HepG2 (cell line): ENCODE measurements around the gene DACT2. TPM values are rescaled to one million over a fixed set of nuclear protein-coding genes. Genes with fewer than 3 reads are reported as not detected.
A peak's percentile ranks its signal among the peaks of the same experiment; 100 is the strongest.

ENCODE experiments used
- FOXJ3 ChIP-seq: sonication (generic); formaldehyde crosslinking; IDR thresholded peaks from 2 replicates; pipeline ENCODE4 v1.4.0; 2020; ENCODE audit warnings: missing genetic modification reagents, mild to moderate bottlenecking, borderline replicate concordance
- FOXK2 ChIP-seq: fragments of 450-650 bp; IDR thresholded peaks from 2 replicates; pipeline ENCODE4 v1.6.1; 2016
- KAT7 ChIP-seq: IDR thresholded peaks from 2 replicates; pipeline ENCODE4 v1.6.1; 2018; ENCODE audit warnings: borderline replicate concordance, missing compliant biosample characterization
- KLF6 ChIP-seq: IDR thresholded peaks from 2 replicates; pipeline ENCODE4 v1.8.0; 2016; ENCODE audit warnings: missing biosample characterization, missing genetic modification reagents
- KLF9 ChIP-seq: IDR thresholded peaks from 2 replicates; pipeline ENCODE4 v1.6.1; 2016; ENCODE audit warnings: low read depth
- MYNN ChIP-seq: sonication (generic); formaldehyde crosslinking; IDR thresholded peaks from 2 replicates; pipeline ENCODE4 v1.4.0; 2020; ENCODE audit warnings: mild to moderate bottlenecking, low read depth, missing genetic modification reagents
- MYPOP ChIP-seq: sonication (generic); formaldehyde crosslinking; IDR thresholded peaks from 2 replicates; pipeline ENCODE4 v1.8.1; 2023; ENCODE audit warnings: mild to moderate bottlenecking, moderate library complexity, missing genetic modification reagents
- RBAK ChIP-seq: sonication (generic); formaldehyde crosslinking; IDR thresholded peaks from 2 replicates; pipeline ENCODE4 v1.5.1; 2020; ENCODE audit warnings: mild to moderate bottlenecking, missing genetic modification reagents
- RELA ChIP-seq: sonication (generic); formaldehyde crosslinking; IDR thresholded peaks from 2 replicates; pipeline ENCODE4 v1.4.0; 2020; ENCODE audit warnings: missing genetic modification reagents
- RFX3 ChIP-seq: IDR thresholded peaks from 2 replicates; pipeline ENCODE4 v1.6.1; 2016; ENCODE audit warnings: missing biosample characterization, missing genetic modification reagents
- SMYD3 ChIP-seq: sonication (generic); formaldehyde crosslinking; IDR thresholded peaks from 2 replicates; pipeline ENCODE4 v1.8.1; 2023; ENCODE audit warnings: mild to moderate bottlenecking, missing genetic modification reagents
- TRIM24 ChIP-seq: sonication (generic); formaldehyde crosslinking; IDR thresholded peaks from 2 replicates; pipeline ENCODE4 v1.8.0; 2022; ENCODE audit warnings: mild to moderate bottlenecking, missing genetic modification reagents
- ZBTB1 ChIP-seq: sonication (generic); formaldehyde crosslinking; IDR thresholded peaks from 2 replicates; pipeline ENCODE4 v1.4.0; 2020; ENCODE audit warnings: missing genetic modification reagents, borderline replicate concordance
- ZC3H4 ChIP-seq: sonication (generic); formaldehyde crosslinking; IDR thresholded peaks from 2 replicates; pipeline ENCODE4 v1.4.0; 2020; ENCODE audit warnings: missing genetic modification reagents, borderline replicate concordance
- ZMAT3 ChIP-seq: sonication (generic); formaldehyde crosslinking; conservative IDR thresholded peaks from 2 replicates; pipeline ENCODE4 v1.7.0; 2021; ENCODE audit warnings: missing genetic modification reagents
- ZNF124 ChIP-seq: sonication (generic); formaldehyde crosslinking; IDR thresholded peaks from 2 replicates; pipeline ENCODE4 v1.4.0; 2020; ENCODE audit warnings: missing genetic modification reagents
- ZNF24 ChIP-seq: fragments of 450-650 bp; IDR thresholded peaks from 2 replicates; pipeline ENCODE4 v1.6.1; 2017; ENCODE audit warnings: antibody characterized with exemption, mild to moderate bottlenecking
- ZNF274 ChIP-seq: sonication (generic); formaldehyde crosslinking; IDR thresholded peaks from 2 replicates; pipeline ENCODE4 v1.5.1; 2020; ENCODE audit warnings: mild to moderate bottlenecking, missing genetic modification reagents
- ZNF296 ChIP-seq: sonication (generic); formaldehyde crosslinking; conservative IDR thresholded peaks from 2 replicates; pipeline ENCODE4 v1.5.0; 2020; ENCODE audit warnings: mild to moderate bottlenecking, missing genetic modification reagents
- ZNF337 ChIP-seq: sonication (generic); formaldehyde crosslinking; IDR thresholded peaks from 2 replicates; pipeline ENCODE4 v1.5.1; 2020; ENCODE audit warnings: missing genetic modification reagents, low read depth, mild to moderate bottlenecking, borderline replicate concordance
- ZNF354B ChIP-seq: sonication (generic); formaldehyde crosslinking; IDR thresholded peaks from 2 replicates; pipeline ENCODE4 v1.8.0; 2022; ENCODE audit warnings: mild to moderate bottlenecking, missing genetic modification reagents
- ZNF768 ChIP-seq: sonication (generic); formaldehyde crosslinking; IDR thresholded peaks from 2 replicates; pipeline ENCODE4 v1.4.0; 2020; ENCODE audit warnings: missing genetic modification reagents
- polyA plus RNA-seq, 8 experiments: library from polyadenylated mRNA; depleted of rRNA in 3 of 8; stranded (reverse) in 7 of 8; unstranded in 1 of 8; fragments of >200 nt; fragmentation: Illumina TruSeq in 4 of 8; extraction: Trizol in 4 of 8; gene quantifications; 2 replicates each; pipeline versions ENCODE4 v1.2.1 to v1.2.3, GENCODE V29; 2011 to 2016; ENCODE audit warnings: low read depth in 4 of 8, missing spikeins in 1 of 8, mixed read lengths in 1 of 8; ENCODE audit not compliant: insufficient read depth in 1 of 8
- total RNA-seq, 5 experiments: library from RNA; depleted of rRNA; stranded (reverse); fragments of >200 nt; fragmentation: Illumina TruSeq; extraction: Trizol; gene quantifications; 2 replicates each; pipeline ENCODE4 v1.2.3, GENCODE V29; 2016; ENCODE audit warnings: low read depth in 1 of 5
- TF ChIP-seq, protein P1 (sequence below): sonication (generic); formaldehyde crosslinking; IDR thresholded peaks from 2 replicates; pipeline ENCODE4 v1.8.1; 2023; ENCODE audit warnings: mild to moderate bottlenecking, missing genetic modification reagents
- TF ChIP-seq, protein P2 (sequence below): IDR thresholded peaks from 2 replicates; pipeline ENCODE4 v1.6.1; 2016; ENCODE audit warnings: control low read depth
- TF ChIP-seq, protein P3 (sequence below): sonication (generic); formaldehyde crosslinking; IDR thresholded peaks from 2 replicates; pipeline ENCODE4 v1.5.1; 2020; ENCODE audit warnings: mild to moderate bottlenecking, missing genetic modification reagents

Gene DACT2
- total and polyA plus RNA-seq, 2 of the 13 experiments (the other 11 are each of a cell fraction or from before 2014, with no cell fraction given): 0.15 TPM; not detected in 1

- TF ChIP-seq ZNF354B (CRISPR knock-in tag): no peak
- TF ChIP-seq ZNF274 (CRISPR knock-in tag): no peak
- TF ChIP-seq, protein P1, sequence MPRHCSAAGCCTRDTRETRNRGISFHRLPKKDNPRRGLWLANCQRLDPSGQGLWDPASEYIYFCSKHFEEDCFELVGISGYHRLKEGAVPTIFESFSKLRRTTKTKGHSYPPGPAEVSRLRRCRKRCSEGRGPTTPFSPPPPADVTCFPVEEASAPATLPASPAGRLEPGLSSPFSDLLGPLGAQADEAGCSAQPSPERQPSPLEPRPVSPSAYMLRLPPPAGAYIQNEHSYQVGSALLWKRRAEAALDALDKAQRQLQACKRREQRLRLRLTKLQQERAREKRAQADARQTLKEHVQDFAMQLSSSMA (CRISPR knock-in tag): no peak
- no peak for TF ChIP-seq ZNF768 (CRISPR knock-in tag)
- no peak for TF ChIP-seq ZNF296 (CRISPR knock-in tag)
- TF ChIP-seq FOXJ3 (CRISPR knock-in tag): 0 out of 2 replicates have a peak, but pooled peaks have one; percentile 29
- no peak for TF ChIP-seq ZMAT3 (CRISPR knock-in tag)
- TF ChIP-seq, protein P2, sequence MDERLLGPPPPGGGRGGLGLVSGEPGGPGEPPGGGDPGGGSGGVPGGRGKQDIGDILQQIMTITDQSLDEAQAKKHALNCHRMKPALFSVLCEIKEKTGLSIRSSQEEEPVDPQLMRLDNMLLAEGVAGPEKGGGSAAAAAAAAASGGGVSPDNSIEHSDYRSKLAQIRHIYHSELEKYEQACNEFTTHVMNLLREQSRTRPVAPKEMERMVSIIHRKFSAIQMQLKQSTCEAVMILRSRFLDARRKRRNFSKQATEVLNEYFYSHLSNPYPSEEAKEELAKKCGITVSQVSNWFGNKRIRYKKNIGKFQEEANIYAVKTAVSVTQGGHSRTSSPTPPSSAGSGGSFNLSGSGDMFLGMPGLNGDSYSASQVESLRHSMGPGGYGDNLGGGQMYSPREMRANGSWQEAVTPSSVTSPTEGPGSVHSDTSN: no peak
- TF ChIP-seq RELA (CRISPR knock-in tag): no peak
- TF ChIP-seq ZNF24: no peak
- TF ChIP-seq KAT7 (CRISPR knock-in tag): peak; percentile 71
- TF ChIP-seq KLF9 (CRISPR knock-in tag): peak; percentile 45; the same call in 1 of the 2 replicates
- TF ChIP-seq RBAK (CRISPR knock-in tag): peak; percentile 94
- 0 out of 2 replicates have a peak, but pooled peaks have one; percentile 26 for TF ChIP-seq MYPOP (CRISPR knock-in tag)
- TF ChIP-seq MYNN: peak; percentile 68; the same call in 1 of the 2 replicates
- 0 out of 2 replicates have a peak, but pooled peaks have one; percentile 21 for TF ChIP-seq RFX3 (CRISPR knock-in tag)
- no peak for TF ChIP-seq TRIM24 (CRISPR knock-in tag)
- peak; percentile 96 for TF ChIP-seq ZNF124 (CRISPR knock-in tag)
- 0 out of 2 replicates have a peak, but pooled peaks have one; percentile 26 for TF ChIP-seq SMYD3
- no peak for TF ChIP-seq ZC3H4 (CRISPR knock-in tag)
- no peak; the same call in 1 of the 2 replicates for TF ChIP-seq ZNF337 (CRISPR knock-in tag)
- peak; percentile 91 for TF ChIP-seq KLF6 (CRISPR knock-in tag)
- TF ChIP-seq FOXK2: no peak
- TF ChIP-seq, protein P3, sequence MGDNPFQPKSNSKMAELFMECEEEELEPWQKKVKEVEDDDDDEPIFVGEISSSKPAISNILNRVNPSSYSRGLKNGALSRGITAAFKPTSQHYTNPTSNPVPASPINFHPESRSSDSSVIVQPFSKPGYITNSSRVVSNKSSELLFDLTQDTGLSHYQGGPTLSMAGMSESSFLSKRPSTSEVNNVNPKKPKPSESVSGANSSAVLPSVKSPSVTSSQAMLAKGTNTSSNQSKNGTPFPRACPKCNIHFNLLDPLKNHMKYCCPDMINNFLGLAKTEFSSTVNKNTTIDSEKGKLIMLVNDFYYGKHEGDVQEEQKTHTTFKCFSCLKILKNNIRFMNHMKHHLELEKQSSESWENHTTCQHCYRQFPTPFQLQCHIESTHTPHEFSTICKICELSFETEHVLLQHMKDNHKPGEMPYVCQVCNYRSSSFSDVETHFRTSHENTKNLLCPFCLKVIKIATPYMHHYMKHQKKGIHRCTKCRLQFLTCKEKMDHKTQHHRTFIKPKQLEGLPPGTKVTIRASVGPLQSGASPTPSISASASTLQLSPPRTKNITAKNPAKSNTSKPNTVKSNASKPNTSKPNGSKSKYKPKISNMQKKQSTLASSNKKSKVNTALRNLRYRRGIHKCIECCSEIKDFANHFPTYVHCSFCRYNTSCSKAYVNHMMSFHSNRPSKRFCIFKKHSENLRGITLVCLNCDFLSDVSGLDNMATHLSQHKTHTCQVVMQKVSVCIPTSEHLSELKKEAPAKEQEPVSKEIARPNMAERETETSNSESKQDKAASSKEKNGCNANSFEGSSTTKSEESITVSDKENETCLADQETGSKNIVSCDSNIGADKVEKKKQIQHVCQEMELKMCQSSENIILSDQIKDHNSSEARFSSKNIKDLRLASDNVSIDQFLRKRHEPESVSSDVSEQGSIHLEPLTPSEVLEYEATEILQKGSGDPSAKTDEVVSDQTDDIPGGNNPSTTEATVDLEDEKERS (CRISPR knock-in tag): 0 out of 2 replicates have a peak, but pooled peaks have one; percentile 57
- no peak for TF ChIP-seq ZBTB1 (CRISPR knock-in tag)
Measured at GRCh38 chr6:168326294-168327261, 7.0 kb upstream of the DACT2 start (continued).
